Endodermal cell (in vitro differentiated cells): Measurements from ENCODE around the gene FAM177B. TPM values are rescaled to one million over a fixed set of nuclear protein-coding genes. Genes with fewer than 3 reads are reported as not detected.

Experiments used
- DNase-seq: peaks from one replicate; pipeline ENCODE4 v3.0.0-alpha.2; 2017
- H3K27ac ChIP-seq: 2 replicates; pipeline ENCODE4 v1.5.1; 2013; ENCODE audit warnings: mild to moderate bottlenecking, low read depth, low read length, moderate library complexity
- H3K27me3 ChIP-seq: 2 replicates; pipeline ENCODE4 v1.6.1; 2013; ENCODE audit warnings: mild to moderate bottlenecking, low read length, moderate library complexity; ENCODE audit not compliant: insufficient read depth, control insufficient read depth, poor library complexity, severe bottlenecking
- H3K36me3 ChIP-seq: 2 replicates; pipeline ENCODE4 v1.7.0; 2013; ENCODE audit warnings: mild to moderate bottlenecking, low read length, moderate library complexity; ENCODE audit not compliant: control insufficient read depth, insufficient read depth
- H3K4me1 ChIP-seq: one replicate; pipeline ENCODE4 v1.7.0; 2013; ENCODE audit warnings: low read length; ENCODE audit not compliant: control insufficient read depth, insufficient read depth
- H3K4me3 ChIP-seq: 2 replicates; pipeline ENCODE4 v1.5.1; 2013; ENCODE audit warnings: mild to moderate bottlenecking, low read length, moderate library complexity
- H3K9ac ChIP-seq: 2 replicates; pipeline ENCODE4 v1.6.1; 2013; ENCODE audit warnings: mild to moderate bottlenecking, low read length, moderate library complexity; ENCODE audit not compliant: poor library complexity, severe bottlenecking; ENCODE audit errors: extremely low read depth
- H3K9me3 ChIP-seq: 2 replicates; pipeline ENCODE4 v1.6.1; 2013; ENCODE audit warnings: mild to moderate bottlenecking, low read length, moderate library complexity; ENCODE audit not compliant: control insufficient read depth
- H3K27ac Mint-ChIP-seq: 2 replicates; pipeline ENCODE4 v1.8.0; 2020; ENCODE audit warnings: mixed read lengths
- H3K27me3 Mint-ChIP-seq: 2 replicates; pipeline ENCODE4 v1.8.0; 2021; ENCODE audit warnings: mild to moderate bottlenecking, mixed read lengths; ENCODE audit not compliant: insufficient read depth
- H3K36me3 Mint-ChIP-seq: 2 replicates; pipeline ENCODE4 v1.8.0; 2020; ENCODE audit warnings: low read depth, mixed read lengths
- H3K4me1 Mint-ChIP-seq: 2 replicates; pipeline ENCODE4 v1.8.0; 2020; ENCODE audit warnings: mixed read lengths
- H3K4me3 Mint-ChIP-seq: 2 replicates; pipeline ENCODE4 v1.8.0; 2020; ENCODE audit warnings: mild to moderate bottlenecking, moderate library complexity, mixed read lengths
- H3K9me3 Mint-ChIP-seq: 2 replicates; pipeline ENCODE4 v1.8.0; 2020; ENCODE audit warnings: mild to moderate bottlenecking, mixed read lengths
- CTCF ChIP-seq: fragments of 200-600 bp; sonication (generic); conservative IDR thresholded peaks from 2 replicates; pipeline ENCODE4 v1.5.0; 2021; ENCODE audit warnings: antibody characterized with exemption, mild to moderate bottlenecking
- WGBS, 2 experiments: methylation state at CpG; one replicate each; pipeline versions ENCODE4 v1.1.5 to v1.1.7; 2013; ENCODE audit warnings: missing lambda C conversion rate in 2 of 2, mixed read lengths in 1 of 2; ENCODE audit not compliant: insufficient coverage in 1 of 2, insufficient read length in 1 of 2; 5-methylcytosine and 5-hydroxymethylcytosine counted together
- total RNA-seq, 2 donors: library from RNA; stranded (reverse); fragmentation: NEBNext Ultra II Directional in 1 of 2; extraction: Animal tissue kit (Norgen Biotek cat#: 25700) in 1 of 2; gene quantifications; 2 replicates in 1 of 2; 3 replicates in 1 of 2; pipeline ENCODE4 v1.2.1, GENCODE V29; 2021

Gene FAM177B
- total RNA-seq, 2 donors from 2014 or later, result not detected

GRCh38 chr1:222696741-222697140 is 40.3 kb upstream of the FAM177B start:
- Histone ChIP-seq H3K4me1 (no peaks in the 10 kb centered on the region), H3K36me3 (peaks cover 53% of the 10 kb centered on the region), H3K9me3 (peaks cover 26% of the 10 kb centered on the region), H3K27ac (no peak overlapping the region), H3K9ac (no peak overlapping the region), H3K27me3 (no peaks in the 10 kb centered on the region), H3K4me3 (no peak overlapping the region)
- H3K27ac Mint-ChIP-seq, result no peak overlapping the region
- no peak for DNase-seq
- 95 to 98% methylated on average over 8 of the region's 8 CpGs for WGBS, 2 experiments
- no peak for TF ChIP-seq CTCF
- H3K9me3 Mint-ChIP-seq, result peaks cover 9% of the 10 kb centered on the region
- peaks cover 2% of the 10 kb centered on the region for H3K4me1 Mint-ChIP-seq
- H3K27me3 Mint-ChIP-seq, result no peaks in the 10 kb centered on the region
- peaks cover 34% of the 10 kb centered on the region for H3K36me3 Mint-ChIP-seq
- H3K4me3 Mint-ChIP-seq, result no peak overlapping the region

DNA sequence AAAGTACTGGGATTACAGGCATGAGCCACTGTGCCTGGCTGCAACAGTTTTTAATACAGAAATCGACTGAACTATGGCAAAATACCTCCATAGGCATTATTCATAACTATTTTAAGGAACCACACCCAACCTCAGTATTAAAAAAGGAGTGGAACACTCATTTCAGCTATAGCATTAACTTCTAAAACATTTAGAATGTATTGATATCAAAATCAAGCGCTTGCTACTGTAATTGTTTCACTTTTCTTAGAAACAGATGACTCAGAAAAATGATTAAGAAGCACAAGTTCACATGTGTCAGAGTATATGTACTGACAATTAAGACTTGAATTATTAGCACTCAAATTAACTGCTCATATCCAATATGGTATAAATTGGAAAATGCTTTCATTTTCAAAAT is 39.8 kb upstream of the FAM177B start:
- DNase-seq, result no peak
- 72 to 100% methylated on average over 1 to 2 of the region's 2 CpGs for WGBS, 2 experiments
- H3K9me3 Mint-ChIP-seq, result peaks cover 9% of the 10 kb centered on the region
- Histone ChIP-seq H3K27me3 (no peaks in the 10 kb centered on the region), H3K36me3 (peaks cover 48% of the 10 kb centered on the region), H3K4me3 (no peak overlapping the region), H3K9me3 (peaks cover 26% of the 10 kb centered on the region), H3K9ac (no peak overlapping the region), H3K4me1 (no peaks in the 10 kb centered on the region), H3K27ac (no peak overlapping the region)
- TF ChIP-seq CTCF, result no peak
- H3K27ac Mint-ChIP-seq, result no peak overlapping the region
- H3K27me3 Mint-ChIP-seq, result no peaks in the 10 kb centered on the region
- peaks cover 3% of the 10 kb centered on the region for H3K4me1 Mint-ChIP-seq
- no peak overlapping the region for H3K4me3 Mint-ChIP-seq
- H3K36me3 Mint-ChIP-seq, result peaks cover 35% of the 10 kb centered on the region

GRCh38 chr1:222697826-222698225 is 39.2 kb upstream of the FAM177B start:
- peaks cover 34% of the 10 kb centered on the region for H3K36me3 Mint-ChIP-seq
- Histone ChIP-seq H3K4me1 (peaks cover 5% of the 10 kb centered on the region), H3K27ac (no peak overlapping the region), H3K9me3 (peaks cover 26% of the 10 kb centered on the region), H3K27me3 (no peaks in the 10 kb centered on the region), H3K9ac (no peak overlapping the region), H3K4me3 (no peak overlapping the region), H3K36me3 (peaks cover 42% of the 10 kb centered on the region)
- no peak for TF ChIP-seq CTCF
- peaks cover 9% of the 10 kb centered on the region for H3K4me1 Mint-ChIP-seq
- 100% methylated on average over 1 of the region's 2 CpGs for WGBS, 2 experiments
- no peak for DNase-seq
- H3K9me3 Mint-ChIP-seq, result peaks cover 9% of the 10 kb centered on the region
- no peaks in the 10 kb centered on the region for H3K27me3 Mint-ChIP-seq
- H3K4me3 Mint-ChIP-seq, result no peak overlapping the region
- H3K27ac Mint-ChIP-seq, result no peak overlapping the region
